GM10266 (cell line): ENCODE measurements around the gene MYO7A.

Experiments used
- DNase-seq: peaks from one replicate; pipeline ENCODE4 v3.0.0; 2012; ENCODE audit errors: extremely low spot score
- TF ChIP-seq, protein P1 (sequence below): IDR thresholded peaks from 2 replicates; pipeline ENCODE4 v1.5.1; 2012; ENCODE audit warnings: mild to moderate bottlenecking, low read depth; ENCODE audit not compliant: control insufficient read depth, insufficient read depth; ENCODE audit errors: missing control alignments

Gene MYO7A

DNA sequence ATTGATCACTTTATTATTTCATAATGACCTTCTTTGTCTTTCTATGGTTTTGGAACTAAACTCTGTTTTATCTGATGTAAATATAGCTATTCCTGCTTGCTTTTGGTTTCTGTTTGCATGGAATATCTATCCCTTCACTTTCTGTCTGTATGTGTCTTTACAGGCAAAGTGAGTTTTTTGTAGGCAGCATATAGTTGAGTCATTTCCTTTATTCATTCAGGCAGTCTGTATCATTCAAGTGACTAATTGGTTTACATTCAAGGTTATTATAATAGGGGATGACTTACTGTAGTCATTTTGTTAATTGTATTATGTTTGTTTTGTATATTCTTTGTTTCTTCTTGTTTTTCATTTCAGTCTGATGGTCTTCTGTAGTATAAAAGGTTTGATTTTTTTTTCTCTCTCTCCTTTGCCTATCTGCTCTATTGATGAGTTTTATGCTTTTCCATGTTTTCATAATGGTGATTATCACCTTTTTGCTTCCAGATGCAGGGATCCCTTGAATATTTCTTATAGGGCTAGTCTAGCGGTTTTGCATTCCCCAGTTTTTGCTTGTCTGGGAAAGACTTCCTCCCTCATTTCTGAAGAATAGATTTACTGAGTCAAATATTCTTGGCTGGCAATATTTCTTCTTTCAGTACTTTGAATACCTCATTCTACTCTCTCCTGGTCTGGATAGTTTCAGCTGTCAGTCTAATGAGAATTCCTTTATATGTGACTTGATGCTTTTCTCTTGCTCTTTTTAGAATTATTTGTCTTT lies 123.0 kb downstream of the MYO7A start:
- DNase-seq = no peak

DNA sequence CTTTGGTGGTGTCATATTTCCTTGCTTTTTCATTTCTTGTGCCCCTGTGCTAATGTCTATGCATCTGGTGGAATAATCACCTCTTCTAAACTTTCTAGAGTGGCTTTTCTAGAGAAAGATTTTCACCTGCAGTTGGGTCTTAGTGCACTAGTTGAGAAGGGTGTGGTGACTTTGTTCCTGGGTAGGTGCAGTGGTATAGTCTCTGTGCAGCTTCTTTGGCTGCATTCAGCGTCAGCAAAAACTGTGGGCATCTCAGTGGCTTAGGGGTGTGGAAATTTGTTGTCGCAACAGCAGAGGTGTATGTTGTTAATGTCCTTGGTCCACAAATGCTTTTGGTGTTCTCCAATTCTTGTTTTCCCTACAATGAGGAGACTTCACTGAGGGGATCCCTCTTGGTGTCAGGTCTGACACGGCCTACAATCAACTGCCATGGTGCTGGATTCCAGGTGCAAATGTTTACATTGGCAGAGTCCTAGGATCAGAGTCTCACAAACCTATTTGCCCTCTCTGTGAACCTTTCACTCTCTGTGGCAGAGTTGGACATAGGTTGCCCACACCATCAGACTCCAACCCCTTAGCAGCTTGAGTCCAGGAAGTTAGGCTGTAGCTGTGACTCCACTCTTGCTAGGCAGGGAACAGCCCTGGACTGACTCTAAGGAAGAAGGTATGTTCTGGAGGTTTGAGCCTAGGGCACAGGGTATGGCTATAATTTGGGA lies 124.7 kb downstream of the MYO7A start:
- TF ChIP-seq, protein P1, sequence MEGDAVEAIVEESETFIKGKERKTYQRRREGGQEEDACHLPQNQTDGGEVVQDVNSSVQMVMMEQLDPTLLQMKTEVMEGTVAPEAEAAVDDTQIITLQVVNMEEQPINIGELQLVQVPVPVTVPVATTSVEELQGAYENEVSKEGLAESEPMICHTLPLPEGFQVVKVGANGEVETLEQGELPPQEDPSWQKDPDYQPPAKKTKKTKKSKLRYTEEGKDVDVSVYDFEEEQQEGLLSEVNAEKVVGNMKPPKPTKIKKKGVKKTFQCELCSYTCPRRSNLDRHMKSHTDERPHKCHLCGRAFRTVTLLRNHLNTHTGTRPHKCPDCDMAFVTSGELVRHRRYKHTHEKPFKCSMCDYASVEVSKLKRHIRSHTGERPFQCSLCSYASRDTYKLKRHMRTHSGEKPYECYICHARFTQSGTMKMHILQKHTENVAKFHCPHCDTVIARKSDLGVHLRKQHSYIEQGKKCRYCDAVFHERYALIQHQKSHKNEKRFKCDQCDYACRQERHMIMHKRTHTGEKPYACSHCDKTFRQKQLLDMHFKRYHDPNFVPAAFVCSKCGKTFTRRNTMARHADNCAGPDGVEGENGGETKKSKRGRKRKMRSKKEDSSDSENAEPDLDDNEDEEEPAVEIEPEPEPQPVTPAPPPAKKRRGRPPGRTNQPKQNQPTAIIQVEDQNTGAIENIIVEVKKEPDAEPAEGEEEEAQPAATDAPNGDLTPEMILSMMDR = no peak

More for the DNA sequence above, 123.0 kb downstream of the MYO7A start:
- TF ChIP-seq, protein P1 = no peak

DNA sequence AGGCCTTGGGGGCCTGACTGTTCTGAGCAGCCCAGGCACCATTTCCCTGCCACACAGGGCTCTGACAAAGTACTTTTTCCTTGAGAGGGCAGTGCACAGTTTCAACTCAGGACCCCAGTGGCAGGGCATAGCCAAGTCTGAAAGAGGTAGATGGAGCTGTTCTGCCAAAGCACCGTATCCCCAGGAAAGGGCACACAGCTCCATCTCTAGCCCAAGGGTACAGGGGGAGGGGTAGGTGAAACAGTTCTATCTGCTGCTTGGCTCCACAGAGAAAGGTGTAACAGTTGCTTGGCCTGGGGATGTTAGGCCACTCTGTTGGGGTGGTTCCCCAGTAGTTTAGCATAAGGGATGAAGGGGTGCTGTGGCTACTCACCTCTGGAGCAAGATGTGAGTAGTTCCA lies 125.6 kb downstream of the MYO7A start:
- no peak for DNase-seq
- TF ChIP-seq, protein P1 = no peak

More for the DNA sequence above, 124.7 kb downstream of the MYO7A start:
- DNase-seq = no peak

DNA sequence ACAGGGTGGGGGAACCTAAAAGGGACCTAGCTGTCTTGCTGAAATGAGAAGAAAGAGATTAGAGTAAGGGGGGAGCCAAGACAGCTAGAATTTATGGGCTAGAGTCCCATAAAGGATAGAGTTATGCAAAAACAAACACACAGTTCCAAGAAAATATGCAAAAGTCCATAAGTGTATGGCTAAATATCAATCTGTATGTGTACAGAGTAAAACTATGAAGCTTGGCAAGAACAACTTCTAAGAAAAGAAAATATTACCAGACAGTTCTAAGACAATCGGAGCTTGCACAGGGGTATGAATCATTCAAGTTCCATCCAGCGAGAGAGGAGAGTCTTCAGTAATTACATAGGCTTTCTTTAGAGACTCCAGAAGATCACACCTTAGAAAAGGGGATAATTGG lies 131.6 kb downstream of the MYO7A start:
- TF ChIP-seq, protein P1 = no peak
- DNase-seq = no peak

DNA sequence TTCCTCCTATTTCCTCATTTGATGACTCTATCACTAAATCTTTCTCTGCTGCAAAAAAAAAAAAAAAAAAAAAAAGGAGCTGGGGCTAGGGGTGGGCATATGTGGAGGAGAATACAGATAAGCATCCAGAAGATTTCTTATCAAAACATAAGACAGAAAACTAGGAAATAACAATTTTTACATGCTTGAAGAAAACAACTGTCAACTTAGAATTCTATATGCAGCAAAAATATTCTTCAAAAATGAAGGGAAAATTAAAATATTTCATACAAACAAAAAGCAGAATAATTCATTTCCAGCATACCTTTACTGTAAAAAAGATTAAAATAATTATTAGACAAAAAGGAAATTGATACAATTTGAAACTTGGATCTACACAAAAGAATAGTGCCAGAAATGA lies 134.8 kb downstream of the MYO7A start:
- TF ChIP-seq, protein P1 = no peak
- DNase-seq = no peak
